Vagina (tissue), 2 donors: Measurements from ENCODE around the gene PHF3.

Experiments used
- POLR2A ChIP-seq, 2 donors: fragments of 450-650 bp; IDR thresholded peaks; one replicate each; pipeline ENCODE4 v1.6.1; 2017; ENCODE audit warnings: antibody characterized with exemption in 2 of 2, mild to moderate bottlenecking in 2 of 2, moderate library complexity in 2 of 2
- POLR2AphosphoS5 ChIP-seq, 2 donors: sonication (generic); formaldehyde crosslinking; IDR thresholded peaks; one replicate each; pipeline ENCODE4 v1.9.0; 2017; ENCODE audit warnings: antibody characterized with exemption in 2 of 2, mild to moderate bottlenecking in 2 of 2, low read depth in 1 of 2; ENCODE audit not compliant: insufficient read depth in 1 of 2
- TF ChIP-seq, protein P1 (sequence below), 3 experiments: fragments of 450-650 bp in 2 of 3; fragments of 200-600 bp in 1 of 3; sonication (generic) in 1 of 3; IDR thresholded peaks; one replicate each; pipeline ENCODE4 v1.5.1; 2017 to 2019; ENCODE audit warnings: antibody characterized with exemption in 3 of 3, mild to moderate bottlenecking in 2 of 3, moderate library complexity in 2 of 3

DNA sequence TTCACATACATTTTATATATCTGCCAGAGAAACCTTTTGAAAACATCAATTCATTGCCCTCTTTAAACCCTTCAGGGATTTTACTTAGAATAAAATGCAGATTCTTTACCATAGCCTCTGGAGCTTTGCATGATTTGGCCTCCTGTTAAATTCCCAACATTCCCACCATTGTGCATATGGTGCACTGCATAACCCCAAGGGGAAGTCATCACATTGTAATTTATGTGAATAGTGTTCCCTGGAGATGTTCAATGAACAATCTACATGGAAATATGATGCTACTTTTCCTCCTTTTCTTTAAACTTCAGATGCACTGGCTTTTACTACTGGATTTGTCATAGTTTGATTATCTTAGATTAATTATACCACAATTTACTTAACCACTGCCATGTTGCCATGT, 94.7 kb downstream of the PHF3 start:
- TF ChIP-seq, protein P1, sequence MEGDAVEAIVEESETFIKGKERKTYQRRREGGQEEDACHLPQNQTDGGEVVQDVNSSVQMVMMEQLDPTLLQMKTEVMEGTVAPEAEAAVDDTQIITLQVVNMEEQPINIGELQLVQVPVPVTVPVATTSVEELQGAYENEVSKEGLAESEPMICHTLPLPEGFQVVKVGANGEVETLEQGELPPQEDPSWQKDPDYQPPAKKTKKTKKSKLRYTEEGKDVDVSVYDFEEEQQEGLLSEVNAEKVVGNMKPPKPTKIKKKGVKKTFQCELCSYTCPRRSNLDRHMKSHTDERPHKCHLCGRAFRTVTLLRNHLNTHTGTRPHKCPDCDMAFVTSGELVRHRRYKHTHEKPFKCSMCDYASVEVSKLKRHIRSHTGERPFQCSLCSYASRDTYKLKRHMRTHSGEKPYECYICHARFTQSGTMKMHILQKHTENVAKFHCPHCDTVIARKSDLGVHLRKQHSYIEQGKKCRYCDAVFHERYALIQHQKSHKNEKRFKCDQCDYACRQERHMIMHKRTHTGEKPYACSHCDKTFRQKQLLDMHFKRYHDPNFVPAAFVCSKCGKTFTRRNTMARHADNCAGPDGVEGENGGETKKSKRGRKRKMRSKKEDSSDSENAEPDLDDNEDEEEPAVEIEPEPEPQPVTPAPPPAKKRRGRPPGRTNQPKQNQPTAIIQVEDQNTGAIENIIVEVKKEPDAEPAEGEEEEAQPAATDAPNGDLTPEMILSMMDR (IDR thresholded peaks at IDR 0.05) = no peak
- TF ChIP-seq POLR2A (IDR thresholded peaks at IDR 0.05) (no peak), POLR2AphosphoS5 (IDR thresholded peaks at IDR 0.05; ENCODE audit: insufficient read depth in 1 of 2, low read depth in 1 of 2) (no peak)
